ENCODE results near the gene ZNF208.

ZNF208 gene

DNA sequence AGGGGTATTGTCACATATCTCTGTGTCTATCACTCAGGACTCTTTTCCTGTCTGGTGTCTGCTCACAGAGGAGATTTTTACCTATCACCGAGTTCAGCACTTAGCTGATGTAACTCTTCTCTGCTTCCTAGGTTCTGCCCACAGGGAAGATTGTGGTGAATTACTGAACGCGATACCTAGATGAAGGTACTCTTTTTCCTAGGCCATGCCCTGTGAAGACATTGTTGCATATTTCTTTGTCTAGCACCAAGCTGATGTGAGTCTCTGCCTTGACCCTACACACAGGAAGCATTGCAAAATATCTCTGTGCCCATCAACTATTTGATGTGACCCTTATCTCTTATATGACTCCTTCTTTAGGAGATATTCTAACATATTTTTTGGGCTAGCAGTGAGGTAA, 102.7 kb downstream of the ZNF208 start:
- Histone ChIP-seq H3K14ac (ENCODE audit: low read length in 2 of 2) (no peak overlapping the region), H3K36me3 (ENCODE audit: control insufficient read depth in 1 of 2, insufficient read depth in 2 of 2, low read depth in 1 of 2, low read length in 2 of 2) (no peaks in the 10 kb centered on the region), H3K27me3 (ENCODE audit: control insufficient read depth in 1 of 2, insufficient read depth in 1 of 2, low read length in 2 of 2) (no peaks in the 10 kb centered on the region), H3K4me1 (ENCODE audit: control insufficient read depth, insufficient read depth, low read depth, low read length) (no peaks in the 10 kb centered on the region), H3K4ac (ENCODE audit: low read depth in 1 of 2, low read length in 2 of 2) (no peak overlapping the region), H4K91ac (ENCODE audit: low read length) (no peak overlapping the region), H3K9me3 (ENCODE audit: control insufficient read depth, low read length) (peaks cover 70% of the 10 kb centered on the region), H4K8ac (ENCODE audit: low read length) (no peak overlapping the region), H2AFZ (ENCODE audit: low read depth, low read length) (no peak overlapping the region), H3K9ac (ENCODE audit: low read length) (no peak overlapping the region), H2BK5ac (ENCODE audit: low read depth, low read length, poor library complexity, severe bottlenecking) (no peak overlapping the region), H2AK5ac (ENCODE audit: low read length, severe bottlenecking) (no peak overlapping the region), H3K4me3 (ENCODE audit: insufficient read depth in 1 of 2, low read depth in 1 of 2, low read length in 2 of 2) (no peak overlapping the region), H3K23ac (ENCODE audit: low read length in 2 of 2) (no peak overlapping the region), H2BK15ac (ENCODE audit: low read depth, poor library complexity, severe bottlenecking) (no peak overlapping the region), H3K79me1 (replicated peaks; ENCODE audit: low read length, poor library complexity, severe bottlenecking) (no peaks in the 10 kb centered on the region), H2BK12ac (ENCODE audit: low read length in 2 of 2) (no peak overlapping the region), H3K4me2 (ENCODE audit: low read length, poor library complexity, severe bottlenecking) (no peak overlapping the region), H2BK120ac (ENCODE audit: low read depth, low read length) (no peak overlapping the region), H3K27ac (ENCODE audit: low read length, poor library complexity, severe bottlenecking) (no peak overlapping the region), H3K18ac (ENCODE audit: low read depth in 1 of 2, low read length in 2 of 2) (no peak overlapping the region)
- no peak for DNase-seq
- WGBS = 75% methylated on average over 3 of the region's 3 CpGs

DNA sequence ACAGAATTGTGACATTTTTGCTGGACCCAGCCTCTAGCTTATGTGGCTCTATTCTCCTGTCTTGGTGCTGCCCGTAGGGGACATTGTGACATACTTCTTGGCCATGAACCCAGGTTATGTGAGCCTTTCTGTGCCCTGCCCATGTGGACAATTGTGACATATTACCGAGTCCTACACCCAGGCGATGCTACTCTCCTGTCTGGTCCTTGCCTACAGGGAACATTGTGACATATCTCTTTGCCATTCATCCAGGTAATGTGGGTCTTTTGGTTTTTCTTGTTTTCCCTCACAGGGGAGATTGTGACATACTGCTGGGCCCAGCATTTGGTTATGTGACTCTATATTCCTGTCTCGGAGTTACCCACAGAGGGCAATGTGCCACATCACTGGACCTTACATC, 103.2 kb downstream of the ZNF208 start:
- 71% methylated on average over 4 of the region's 4 CpGs for WGBS

DNA sequence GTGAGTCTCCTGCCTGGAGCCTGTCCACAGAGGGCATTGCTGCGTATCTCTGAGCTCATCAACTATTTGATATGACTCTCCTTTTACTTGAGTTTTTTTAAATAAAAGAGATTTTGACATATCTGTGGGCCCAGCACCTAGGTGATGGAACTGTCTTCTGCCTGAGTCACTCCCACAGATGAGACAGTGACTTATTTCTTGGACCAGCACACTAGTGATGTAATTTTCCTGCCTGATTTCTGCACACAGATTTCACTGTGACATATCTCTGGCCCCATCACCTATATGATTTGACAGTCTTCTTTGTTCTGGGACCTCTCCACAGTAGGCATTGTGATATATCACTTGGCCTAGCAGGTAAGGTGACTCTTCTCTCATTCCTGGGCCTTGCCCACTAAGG, 108.2 kb downstream of the ZNF208 start:
- Histone ChIP-seq H3K14ac (ENCODE audit: low read length in 2 of 2) (no peak overlapping the region), H3K9me3 (ENCODE audit: control insufficient read depth, low read length) (peaks cover 58% of the 10 kb centered on the region), H3K23ac (ENCODE audit: low read length in 2 of 2) (no peak overlapping the region), H3K27me3 (ENCODE audit: control insufficient read depth in 1 of 2, insufficient read depth in 1 of 2, low read length in 2 of 2) (no peaks in the 10 kb centered on the region), H2BK120ac (ENCODE audit: low read depth, low read length) (no peak overlapping the region), H3K18ac (ENCODE audit: low read depth in 1 of 2, low read length in 2 of 2) (no peak overlapping the region), H3K27ac (ENCODE audit: low read length, poor library complexity, severe bottlenecking) (no peak overlapping the region), H2BK5ac (ENCODE audit: low read depth, low read length, poor library complexity, severe bottlenecking) (no peak overlapping the region), H2AK5ac (ENCODE audit: low read length, severe bottlenecking) (no peak overlapping the region), H3K9ac (ENCODE audit: low read length) (no peak overlapping the region), H2BK15ac (ENCODE audit: low read depth, poor library complexity, severe bottlenecking) (no peak overlapping the region), H2AFZ (ENCODE audit: low read depth, low read length) (no peak overlapping the region), H4K91ac (ENCODE audit: low read length) (no peak overlapping the region), H2BK12ac (ENCODE audit: low read length in 2 of 2) (no peak overlapping the region), H3K4ac (ENCODE audit: low read depth in 1 of 2, low read length in 2 of 2) (no peak overlapping the region), H3K4me3 (ENCODE audit: insufficient read depth in 1 of 2, low read depth in 1 of 2, low read length in 2 of 2) (no peak overlapping the region), H3K4me1 (ENCODE audit: control insufficient read depth, insufficient read depth, low read depth, low read length) (no peaks in the 10 kb centered on the region), H3K4me2 (ENCODE audit: low read length, poor library complexity, severe bottlenecking) (no peak overlapping the region), H4K8ac (ENCODE audit: low read length) (no peak overlapping the region), H3K36me3 (ENCODE audit: control insufficient read depth in 1 of 2, insufficient read depth in 2 of 2, low read depth in 1 of 2, low read length in 2 of 2) (no peaks in the 10 kb centered on the region), H3K79me1 (replicated peaks; ENCODE audit: low read length, poor library complexity, severe bottlenecking) (no peaks in the 10 kb centered on the region)
- DNase-seq = no peak
- WGBS = no CpG with 5 or more reads among the region's 1 CpG

More for the DNA sequence above, 103.2 kb downstream of the ZNF208 start:
- no peaks in the 10 kb centered on the region for H3K36me3 ChIP-seq (ENCODE audit: control insufficient read depth in 1 of 2, insufficient read depth in 2 of 2, low read depth in 1 of 2, low read length in 2 of 2)
- no peak overlapping the region for H4K8ac ChIP-seq (ENCODE audit: low read length)
- no peak overlapping the region for H2BK12ac ChIP-seq (ENCODE audit: low read length in 2 of 2)
- no peak overlapping the region for H3K18ac ChIP-seq (ENCODE audit: low read depth in 1 of 2, low read length in 2 of 2)
- no peak overlapping the region for H4K91ac ChIP-seq (ENCODE audit: low read length)
- no peak overlapping the region for H2BK5ac ChIP-seq (ENCODE audit: low read depth, low read length, poor library complexity, severe bottlenecking)
- H2BK120ac ChIP-seq (ENCODE audit: low read depth, low read length) = no peak overlapping the region
- H3K79me1 ChIP-seq (replicated peaks; ENCODE audit: low read length, poor library complexity, severe bottlenecking) = no peaks in the 10 kb centered on the region
- H3K9me3 ChIP-seq (ENCODE audit: control insufficient read depth, low read length) = peaks cover 69% of the 10 kb centered on the region
- H2BK15ac ChIP-seq (ENCODE audit: low read depth, poor library complexity, severe bottlenecking) = no peak overlapping the region
- no peak overlapping the region for H2AFZ ChIP-seq (ENCODE audit: low read depth, low read length)
- H3K14ac ChIP-seq (ENCODE audit: low read length in 2 of 2) = no peak overlapping the region
- no peak overlapping the region for H3K4me3 ChIP-seq (ENCODE audit: insufficient read depth in 1 of 2, low read depth in 1 of 2, low read length in 2 of 2)
- H3K4me1 ChIP-seq (ENCODE audit: control insufficient read depth, insufficient read depth, low read depth, low read length) = no peaks in the 10 kb centered on the region
- H3K27me3 ChIP-seq (ENCODE audit: control insufficient read depth in 1 of 2, insufficient read depth in 1 of 2, low read length in 2 of 2) = no peaks in the 10 kb centered on the region
- DNase-seq = no peak
- H3K4me2 ChIP-seq (ENCODE audit: low read length, poor library complexity, severe bottlenecking) = no peak overlapping the region
- H2AK5ac ChIP-seq (ENCODE audit: low read length, severe bottlenecking) = no peak overlapping the region
- H3K23ac ChIP-seq (ENCODE audit: low read length in 2 of 2) = no peak overlapping the region
- H3K27ac ChIP-seq (ENCODE audit: low read length, poor library complexity, severe bottlenecking) = no peak overlapping the region
- no peak overlapping the region for H3K4ac ChIP-seq (ENCODE audit: low read depth in 1 of 2, low read length in 2 of 2)
- no peak overlapping the region for H3K9ac ChIP-seq (ENCODE audit: low read length)

DNA sequence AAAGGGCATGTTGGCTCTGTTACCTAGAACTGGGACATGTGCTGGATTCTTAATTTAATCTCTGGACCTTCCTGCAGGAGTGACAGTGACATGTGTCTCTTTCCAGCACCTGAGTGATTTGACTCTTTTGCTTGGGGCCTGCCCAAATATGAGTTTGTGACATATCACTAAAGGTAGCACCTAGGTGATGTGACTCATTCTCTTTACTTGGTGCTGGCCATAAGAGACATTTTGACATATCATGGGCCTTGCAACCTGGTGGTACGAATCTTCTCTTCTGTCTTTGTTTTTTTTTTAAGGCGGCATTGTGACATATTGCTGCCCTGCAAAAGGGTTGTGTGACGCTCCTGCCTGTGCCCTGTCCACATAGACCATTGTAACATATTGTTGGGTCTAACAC, 108.9 kb downstream of the ZNF208 start:
- Histone ChIP-seq H3K79me1 (replicated peaks; ENCODE audit: low read length, poor library complexity, severe bottlenecking) (no peaks in the 10 kb centered on the region), H3K27me3 (ENCODE audit: control insufficient read depth in 1 of 2, insufficient read depth in 1 of 2, low read length in 2 of 2) (no peaks in the 10 kb centered on the region), H2BK5ac (ENCODE audit: low read depth, low read length, poor library complexity, severe bottlenecking) (no peak overlapping the region), H3K14ac (ENCODE audit: low read length in 2 of 2) (no peak overlapping the region), H3K18ac (ENCODE audit: low read depth in 1 of 2, low read length in 2 of 2) (no peak overlapping the region), H3K4ac (ENCODE audit: low read depth in 1 of 2, low read length in 2 of 2) (no peak overlapping the region), H4K8ac (ENCODE audit: low read length) (no peak overlapping the region), H3K4me1 (ENCODE audit: control insufficient read depth, insufficient read depth, low read depth, low read length) (no peaks in the 10 kb centered on the region), H3K9ac (ENCODE audit: low read length) (no peak overlapping the region), H2BK15ac (ENCODE audit: low read depth, poor library complexity, severe bottlenecking) (no peak overlapping the region), H3K23ac (ENCODE audit: low read length in 2 of 2) (no peak overlapping the region), H3K27ac (ENCODE audit: low read length, poor library complexity, severe bottlenecking) (no peak overlapping the region), H3K4me2 (ENCODE audit: low read length, poor library complexity, severe bottlenecking) (no peak overlapping the region), H4K91ac (ENCODE audit: low read length) (no peak overlapping the region), H3K9me3 (ENCODE audit: control insufficient read depth, low read length) (peaks cover 53% of the 10 kb centered on the region), H2AFZ (ENCODE audit: low read depth, low read length) (no peak overlapping the region), H3K4me3 (ENCODE audit: insufficient read depth in 1 of 2, low read depth in 1 of 2, low read length in 2 of 2) (peak overlapping the region in 1 of 2 experiments; percentile 18), H2BK120ac (ENCODE audit: low read depth, low read length) (no peak overlapping the region), H2AK5ac (ENCODE audit: low read length, severe bottlenecking) (no peak overlapping the region), H2BK12ac (ENCODE audit: low read length in 2 of 2) (no peak overlapping the region), H3K36me3 (ENCODE audit: control insufficient read depth in 1 of 2, insufficient read depth in 2 of 2, low read depth in 1 of 2, low read length in 2 of 2) (no peaks in the 10 kb centered on the region)
- WGBS = 71% methylated on average over 3 of the region's 3 CpGs
- no peak for DNase-seq

Measured in mesenchymal stem cell (in vitro differentiated cells and primary cell).